Right lobe of liver (tissue), 4 donors: ENCODE results near the gene STAT5B.

Experiments used
- POLR2A ChIP-seq: fragments of 450-650 bp; IDR thresholded peaks from one replicate; pipeline ENCODE4 v1.6.1; 2017; ENCODE audit warnings: antibody characterized with exemption, mild to moderate bottlenecking
- TF ChIP-seq, protein P1 (sequence below), 4 donors: fragments of 200-600 bp in 3 of 4; fragments of 450-650 bp in 1 of 4; IDR thresholded peaks; one replicate each; pipeline versions ENCODE4 v1.5.1 to v1.8.0; 2016 to 2022; ENCODE audit warnings: antibody characterized with exemption in 4 of 4, mild to moderate bottlenecking in 2 of 4
- donor health status: DM: no; HTN: no; CAD: no.
- donor health status: DM: no; HTN: no; CAD: no.
- donor health status: DM: no; HTN: yes; CAD: no.

DNA sequence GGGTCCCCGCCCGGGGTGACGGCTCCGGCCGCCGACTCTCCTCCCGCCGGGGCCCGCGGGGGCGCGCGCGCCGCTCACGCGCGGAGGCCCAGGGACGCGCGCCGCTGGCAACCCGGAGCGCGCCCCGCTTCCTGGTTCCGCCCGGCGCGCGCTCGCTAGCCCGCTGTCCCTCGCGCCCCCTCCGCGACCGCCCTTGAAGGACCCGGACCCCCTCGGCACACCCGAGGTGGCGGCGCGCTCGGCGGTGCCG, at the start of gene STAT5B:
- TF ChIP-seq, protein P1, sequence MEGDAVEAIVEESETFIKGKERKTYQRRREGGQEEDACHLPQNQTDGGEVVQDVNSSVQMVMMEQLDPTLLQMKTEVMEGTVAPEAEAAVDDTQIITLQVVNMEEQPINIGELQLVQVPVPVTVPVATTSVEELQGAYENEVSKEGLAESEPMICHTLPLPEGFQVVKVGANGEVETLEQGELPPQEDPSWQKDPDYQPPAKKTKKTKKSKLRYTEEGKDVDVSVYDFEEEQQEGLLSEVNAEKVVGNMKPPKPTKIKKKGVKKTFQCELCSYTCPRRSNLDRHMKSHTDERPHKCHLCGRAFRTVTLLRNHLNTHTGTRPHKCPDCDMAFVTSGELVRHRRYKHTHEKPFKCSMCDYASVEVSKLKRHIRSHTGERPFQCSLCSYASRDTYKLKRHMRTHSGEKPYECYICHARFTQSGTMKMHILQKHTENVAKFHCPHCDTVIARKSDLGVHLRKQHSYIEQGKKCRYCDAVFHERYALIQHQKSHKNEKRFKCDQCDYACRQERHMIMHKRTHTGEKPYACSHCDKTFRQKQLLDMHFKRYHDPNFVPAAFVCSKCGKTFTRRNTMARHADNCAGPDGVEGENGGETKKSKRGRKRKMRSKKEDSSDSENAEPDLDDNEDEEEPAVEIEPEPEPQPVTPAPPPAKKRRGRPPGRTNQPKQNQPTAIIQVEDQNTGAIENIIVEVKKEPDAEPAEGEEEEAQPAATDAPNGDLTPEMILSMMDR (IDR thresholded peaks at IDR 0.05) = no peak
- TF ChIP-seq POLR2A = peak; percentile 82
